GM23338 (cell line): ENCODE results near the gene TMEM87B. TPM values are rescaled to one million over a fixed set of nuclear protein-coding genes. Genes with fewer than 3 reads are reported as not detected.

Experiments used
- ATAC-seq: fragments of 200-7000 bp; cut with Tn5 transposase; 3 replicates; pipeline ENCODE4 v1.9.1; 2020
- DNase-seq: peaks from one replicate; pipeline ENCODE4 v3.0.0-alpha.2; 2015; ENCODE audit warnings: low spot score
- H2AFZ ChIP-seq: fragments of 200-600 bp; sonication (generic); 2 replicates; pipeline ENCODE4 v1.8.0; 2016; ENCODE audit warnings: antibody characterized with exemption, mild to moderate bottlenecking, moderate library complexity
- H3F3A ChIP-seq: fragments of 200-600 bp; sonication (generic); replicated peaks from 2 replicates; pipeline ENCODE4 v1.8.0; 2017; ENCODE audit warnings: antibody characterized with exemption, mixed run types, low read depth
- H3K27ac ChIP-seq: fragments of 200-600 bp; sonication (generic); 2 replicates; pipeline ENCODE4 v1.6.1; 2016; ENCODE audit warnings: low read depth
- H3K27me3 ChIP-seq: fragments of 200-600 bp; sonication (generic); 2 replicates; pipeline ENCODE4 v1.8.0; 2016; ENCODE audit warnings: mild to moderate bottlenecking, mixed run types, moderate library complexity; ENCODE audit not compliant: insufficient read depth
- H3K36me3 ChIP-seq: fragments of 200-600 bp; sonication (generic); 2 replicates; pipeline ENCODE4 v1.8.0; 2016; ENCODE audit warnings: mild to moderate bottlenecking; ENCODE audit not compliant: insufficient read depth
- H3K4me1 ChIP-seq: fragments of 200-600 bp; sonication (generic); 2 replicates; pipeline ENCODE4 v1.8.0; 2016; ENCODE audit warnings: mild to moderate bottlenecking, moderate library complexity; ENCODE audit not compliant: insufficient read depth
- H3K4me2 ChIP-seq: fragments of 200-600 bp; sonication (generic); 2 replicates; pipeline ENCODE4 v1.7.1; 2017; ENCODE audit warnings: mixed run types
- H3K4me3 ChIP-seq: fragments of 200-600 bp; sonication (generic); 2 replicates; pipeline ENCODE4 v1.6.1; 2016; ENCODE audit warnings: mixed run types
- H3K79me2 ChIP-seq: fragments of 200-600 bp; sonication (generic); replicated peaks from 2 replicates; pipeline ENCODE4 v1.8.0; 2017; ENCODE audit warnings: mild to moderate bottlenecking; ENCODE audit not compliant: insufficient read depth
- H3K9me2 ChIP-seq: fragments of 200-600 bp; sonication (generic); 2 replicates; pipeline ENCODE4 v1.8.0; 2017; ENCODE audit not compliant: insufficient read depth
- H4K20me1 ChIP-seq: fragments of 200-600 bp; sonication (generic); replicated peaks from 2 replicates; pipeline ENCODE4 v1.8.0; 2017; ENCODE audit warnings: mild to moderate bottlenecking; ENCODE audit not compliant: insufficient read depth
- H3K27ac Mint-ChIP-seq: 2 replicates; pipeline ENCODE4 v1.8.0; 2020; ENCODE audit warnings: inconsistent platforms, mild to moderate bottlenecking, moderate library complexity, mixed read lengths
- H3K27me3 Mint-ChIP-seq: 3 replicates; pipeline ENCODE4 v1.8.0; 2022; ENCODE audit warnings: low read depth, mild to moderate bottlenecking, moderate library complexity, mixed read lengths, inconsistent platforms; ENCODE audit not compliant: insufficient read depth, poor library complexity
- H3K36me3 Mint-ChIP-seq: 3 replicates; pipeline ENCODE4 v1.8.0; 2021; ENCODE audit warnings: low read depth, mild to moderate bottlenecking, inconsistent platforms, moderate library complexity, mixed read lengths
- H3K4me1 Mint-ChIP-seq: 3 replicates; pipeline ENCODE4 v1.8.0; 2020; ENCODE audit warnings: mild to moderate bottlenecking, inconsistent platforms, mixed read lengths
- H3K4me3 Mint-ChIP-seq: 3 replicates; pipeline ENCODE4 v1.8.0; 2021; ENCODE audit warnings: moderate library complexity, mild to moderate bottlenecking, inconsistent platforms, mixed read lengths
- H3K9me3 Mint-ChIP-seq: 3 replicates; pipeline ENCODE4 v1.8.0; 2020; ENCODE audit warnings: moderate library complexity, mild to moderate bottlenecking, inconsistent platforms, mixed read lengths
- CREB1 ChIP-seq: fragments of 250-450 bp; sonication (Bioruptor Pico); IDR thresholded peaks from 2 replicates; pipeline ENCODE4 v1.5.0; 2020; ENCODE audit warnings: low read depth, mild to moderate bottlenecking, moderate library complexity
- CTCF ChIP-seq, 2 experiments: fragments of 200-600 bp in 1 of 2; sonication (generic) in 1 of 2; conservative IDR thresholded peaks; 2 replicates each; pipeline versions ENCODE4 v1.5.1 to v1.6.1; 2016 to 2017; ENCODE audit warnings: antibody characterized with exemption in 2 of 2, low read depth in 2 of 2, mild to moderate bottlenecking in 2 of 2, moderate library complexity in 1 of 2
- ETS1 ChIP-seq: IDR thresholded peaks from 2 replicates; pipeline ENCODE4 v1.6.1; 2016; ENCODE audit warnings: antibody characterized with exemption
- EZH2 ChIP-seq: fragments of 200-600 bp; sonication (generic); IDR thresholded peaks from one replicate; pipeline ENCODE4 v1.8.0; 2017; ENCODE audit warnings: antibody characterized with exemption, mild to moderate bottlenecking, low read depth; ENCODE audit not compliant: unreplicated experiment
- EZH2phosphoT487 ChIP-seq: fragments of 200-600 bp; sonication (generic); IDR thresholded peaks from one replicate; pipeline ENCODE4 v1.8.1; 2018; ENCODE audit warnings: antibody characterized with exemption; ENCODE audit not compliant: unreplicated experiment
- JUNB ChIP-seq: IDR thresholded peaks from one replicate; pipeline ENCODE4 v1.6.1; 2016; ENCODE audit warnings: antibody characterized with exemption; ENCODE audit not compliant: unreplicated experiment
- NANOG ChIP-seq: IDR thresholded peaks from 2 replicates; pipeline ENCODE4 v1.6.1; 2016; ENCODE audit warnings: antibody characterized with exemption, borderline replicate concordance
- POLR2AphosphoS5 ChIP-seq: IDR thresholded peaks from 2 replicates; pipeline ENCODE4 v1.6.1; 2016; ENCODE audit warnings: antibody characterized with exemption, low read depth
- REST ChIP-seq: IDR thresholded peaks from one replicate; pipeline ENCODE4 v1.6.1; 2018; ENCODE audit warnings: antibody characterized with exemption; ENCODE audit not compliant: unreplicated experiment
- STAT1 ChIP-seq: IDR thresholded peaks from one replicate; pipeline ENCODE4 v1.6.1; 2016; ENCODE audit warnings: antibody characterized with exemption; ENCODE audit not compliant: unreplicated experiment
- ZNF114 ChIP-seq: fragments of 250-450 bp; sonication (Bioruptor Pico); IDR thresholded peaks from 2 replicates; pipeline ENCODE4 v1.5.0; 2020; ENCODE audit warnings: mild to moderate bottlenecking, moderate library complexity
- ZNF331 ChIP-seq: fragments of 250-450 bp; sonication (Bioruptor Pico); IDR thresholded peaks from 2 replicates; pipeline ENCODE4 v1.5.0; 2020; ENCODE audit warnings: low read depth, mild to moderate bottlenecking, moderate library complexity
- ZNF462 ChIP-seq: fragments of 250-450 bp; sonication (Bioruptor Pico); IDR thresholded peaks from 2 replicates; pipeline ENCODE4 v1.5.0; 2020; ENCODE audit warnings: mild to moderate bottlenecking, moderate library complexity
- polyA plus RNA-seq: library from polyadenylated mRNA; unstranded; fragments of >200 nt; fragmentation: Nextera tagmentation; extraction: Ambion mirVana; gene quantifications from 2 replicates; pipeline ENCODE4 v1.2.1, GENCODE V29; 2016
- total RNA-seq: library from RNA; depleted of rRNA; stranded (reverse); fragments of >200 nt; shearing (Covaris generic); gene quantifications from 2 replicates; pipeline ENCODE4 v1.2.3, GENCODE V29; 2014

TMEM87B gene
- total and polyA plus RNA-seq, 2 experiments from 2014 or later: 7.0 to 15.4 TPM

- no peak overlapping the region for H3K4me2 ChIP-seq
- no peaks in the 10 kb centered on the region for H3K9me2 ChIP-seq
- peaks cover 5% of the 10 kb centered on the region for H3K27me3 Mint-ChIP-seq
- DNase-seq (no peak), ATAC-seq (no peak)
- no peaks in the 10 kb centered on the region for H3K79me2 ChIP-seq
- no peak for TF ChIP-seq JUNB
- TF ChIP-seq ZNF331 (CRISPR knock-in tag): no peak
- no peak for TF ChIP-seq ETS1
- TF ChIP-seq ZNF114 (CRISPR knock-in tag): no peak
- TF ChIP-seq EZH2: no peak
- TF ChIP-seq CREB1: no peak
- TF ChIP-seq CTCF (conservative IDR thresholded peaks at IDR 0.05; ENCODE audit: low read depth in 2 of 2): no peak
- TF ChIP-seq NANOG: no peak
- no peak for TF ChIP-seq EZH2phosphoT487
- no peak for TF ChIP-seq REST
- no peak for TF ChIP-seq STAT1
- TF ChIP-seq ZNF462 (CRISPR knock-in tag): no peak
- TF ChIP-seq POLR2AphosphoS5: no peak
- no peaks in the 10 kb centered on the region for H3F3A ChIP-seq
- no peak overlapping the region for H3K27ac ChIP-seq
- H3K4me3 ChIP-seq: no peak overlapping the region
- H3K36me3 ChIP-seq: peaks cover 13% of the 10 kb centered on the region
- H4K20me1 ChIP-seq: no peaks in the 10 kb centered on the region; the same call in 1 of the 2 replicates
- no peaks in the 10 kb centered on the region for H3K27me3 ChIP-seq
- H3K27ac Mint-ChIP-seq: no peak overlapping the region
- no peak overlapping the region for H2AFZ ChIP-seq
- no peaks in the 10 kb centered on the region for H3K4me1 ChIP-seq
- H3K36me3 Mint-ChIP-seq: peaks cover 55% of the 10 kb centered on the region
- H3K4me1 Mint-ChIP-seq: peaks cover 12% of the 10 kb centered on the region; the same call in 2 of the 3 replicates
- H3K4me3 Mint-ChIP-seq: no peak overlapping the region
- peaks cover 3% of the 10 kb centered on the region; the same call in 1 of the 3 replicates for H3K9me3 Mint-ChIP-seq
Observed at GRCh38 chr2:112065966-112066365, 10.9 kb downstream of the TMEM87B start.
